Left lung (tissue), 10 donors: ENCODE measurements around the gene EEF2K. TPM values are rescaled to one million over a fixed set of nuclear protein-coding genes. Genes with fewer than 3 reads are reported as not detected.

Experiments used
- ATAC-seq: fragments of 200-7000 bp; cut with Tn5 transposase; one replicate; pipeline ENCODE4 v1.9.1; 2020; ENCODE audit warnings: moderate library complexity
- DNase-seq, 4 donors: peaks; one replicate each; pipeline ENCODE4 v3.0.0-alpha.2; 2013 to 2020
- H3K27ac ChIP-seq, 2 donors: fragments of 200-600 bp; sonication (generic) in 1 of 2; one replicate each; pipeline versions ENCODE4 v1.5.0 to v1.8.0; 2020 to 2021
- H3K27me3 ChIP-seq, 2 donors: fragments of 200-600 bp; sonication (generic) in 1 of 2; one replicate each; pipeline versions ENCODE4 v1.5.0 to v1.8.0; 2020 to 2021
- H3K36me3 ChIP-seq, 2 donors: fragments of 200-600 bp; sonication (generic) in 1 of 2; one replicate each; pipeline versions ENCODE4 v1.5.0 to v1.8.0; 2020 to 2021
- H3K4me1 ChIP-seq, 2 donors: fragments of 200-600 bp; one replicate each; pipeline ENCODE4 v1.8.0; 2021
- H3K4me3 ChIP-seq, 2 donors: fragments of 200-600 bp; sonication (generic) in 1 of 2; one replicate each; pipeline versions ENCODE4 v1.5.0 to v1.8.0; 2020 to 2021; ENCODE audit warnings: mild to moderate bottlenecking in 1 of 2
- H3K9me3 ChIP-seq, 2 donors: fragments of 200-600 bp; sonication (generic) in 1 of 2; one replicate each; pipeline versions ENCODE4 v1.5.0 to v1.8.0; 2020 to 2021
- intact Hi-C, 2 donors: fragments of 100-400 bp; cut with DNase I; formaldehyde crosslinking; loops; one replicate each; pipeline versions ENCODE4 v1.11.2 to v1.14.2; 2022
- polyA plus RNA-seq, 6 donors: library from polyadenylated mRNA; unstranded; fragments of 120-200 nt; gene quantifications; one replicate each; pipeline ENCODE4 v1.2.1, GENCODE V29; 2013; ENCODE audit not compliant: insufficient read length in 6 of 6
- total RNA-seq, 2 donors: library from RNA; stranded (reverse); fragmentation: NEBNext Ultra II Directional; extraction: Animal tissue kit (Norgen Biotek cat#: 25700); gene quantifications; one replicate each; pipeline ENCODE4 v1.2.1, GENCODE V29; 2021
- TF ChIP-seq, protein P1 (sequence below), 2 donors: fragments of 200-600 bp; sonication (generic) in 1 of 2; IDR thresholded peaks; one replicate each; pipeline versions ENCODE4 v1.5.0 to v1.8.0; 2021; ENCODE audit warnings: antibody characterized with exemption in 2 of 2
- donor health status: DM: no; HTN: yes; CAD: no.
- donor health status: DM: no; HTN: no; CAD: no.

Gene EEF2K
- total and polyA plus RNA-seq, 8 donors, result 21.2 to 32.8 (median 23.7) TPM

DNA sequence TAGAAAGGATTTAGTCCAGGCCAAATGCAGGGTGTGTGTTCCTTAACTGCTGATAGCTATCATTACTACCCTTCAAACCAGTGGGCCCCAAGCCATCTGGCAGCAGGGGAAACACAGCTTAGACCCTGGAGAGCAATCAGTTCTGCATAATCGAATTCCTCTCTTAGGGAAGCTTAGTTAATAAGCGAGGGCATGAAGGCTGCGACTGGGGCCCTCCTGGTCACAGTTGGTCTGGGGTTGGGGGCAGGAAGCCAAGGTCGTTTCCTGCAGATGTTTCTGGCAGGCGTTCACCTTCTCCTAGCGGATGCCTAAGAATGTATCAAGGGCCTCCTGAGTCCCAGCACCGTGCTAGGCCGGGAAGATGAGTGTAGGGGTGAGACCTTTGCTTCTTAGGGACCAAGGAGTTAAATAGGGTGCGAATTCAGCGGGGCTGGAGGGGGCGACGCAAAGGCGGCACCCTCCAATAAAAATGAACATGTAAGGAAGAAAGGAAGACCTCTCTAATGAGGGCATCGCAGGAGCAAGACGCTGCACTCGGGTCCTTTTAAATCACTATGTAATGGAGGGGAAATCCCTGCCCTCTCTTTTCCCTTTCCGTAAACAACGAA lies 16.5 kb upstream of the EEF2K start:
- Histone ChIP-seq H3K4me1 (peaks cover 20 to 36% of the 10 kb centered on the region in 2 donors), H3K27ac (peak overlapping the region; percentile 93 to 97), H3K36me3 (no peaks in the 10 kb centered on the region), H3K9me3 (no peaks in the 10 kb centered on the region), H3K4me3 (peak overlapping the region; percentile 65 to 77), H3K27me3 (no peaks in the 10 kb centered on the region)
- intact Hi-C loops, result loop anchor here in 1 of 2 donors (10.0 kb wide), 1 partner anchor 185 kb away; the partner anchor contains the start of genes MOSMO and PDZD9
- TF ChIP-seq, protein P1, sequence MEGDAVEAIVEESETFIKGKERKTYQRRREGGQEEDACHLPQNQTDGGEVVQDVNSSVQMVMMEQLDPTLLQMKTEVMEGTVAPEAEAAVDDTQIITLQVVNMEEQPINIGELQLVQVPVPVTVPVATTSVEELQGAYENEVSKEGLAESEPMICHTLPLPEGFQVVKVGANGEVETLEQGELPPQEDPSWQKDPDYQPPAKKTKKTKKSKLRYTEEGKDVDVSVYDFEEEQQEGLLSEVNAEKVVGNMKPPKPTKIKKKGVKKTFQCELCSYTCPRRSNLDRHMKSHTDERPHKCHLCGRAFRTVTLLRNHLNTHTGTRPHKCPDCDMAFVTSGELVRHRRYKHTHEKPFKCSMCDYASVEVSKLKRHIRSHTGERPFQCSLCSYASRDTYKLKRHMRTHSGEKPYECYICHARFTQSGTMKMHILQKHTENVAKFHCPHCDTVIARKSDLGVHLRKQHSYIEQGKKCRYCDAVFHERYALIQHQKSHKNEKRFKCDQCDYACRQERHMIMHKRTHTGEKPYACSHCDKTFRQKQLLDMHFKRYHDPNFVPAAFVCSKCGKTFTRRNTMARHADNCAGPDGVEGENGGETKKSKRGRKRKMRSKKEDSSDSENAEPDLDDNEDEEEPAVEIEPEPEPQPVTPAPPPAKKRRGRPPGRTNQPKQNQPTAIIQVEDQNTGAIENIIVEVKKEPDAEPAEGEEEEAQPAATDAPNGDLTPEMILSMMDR (IDR thresholded peaks at IDR 0.05), result no peak
- no peak for ATAC-seq
- DNase-seq, result peak in 2 of 4 donors; percentile 30 to 53

DNA sequence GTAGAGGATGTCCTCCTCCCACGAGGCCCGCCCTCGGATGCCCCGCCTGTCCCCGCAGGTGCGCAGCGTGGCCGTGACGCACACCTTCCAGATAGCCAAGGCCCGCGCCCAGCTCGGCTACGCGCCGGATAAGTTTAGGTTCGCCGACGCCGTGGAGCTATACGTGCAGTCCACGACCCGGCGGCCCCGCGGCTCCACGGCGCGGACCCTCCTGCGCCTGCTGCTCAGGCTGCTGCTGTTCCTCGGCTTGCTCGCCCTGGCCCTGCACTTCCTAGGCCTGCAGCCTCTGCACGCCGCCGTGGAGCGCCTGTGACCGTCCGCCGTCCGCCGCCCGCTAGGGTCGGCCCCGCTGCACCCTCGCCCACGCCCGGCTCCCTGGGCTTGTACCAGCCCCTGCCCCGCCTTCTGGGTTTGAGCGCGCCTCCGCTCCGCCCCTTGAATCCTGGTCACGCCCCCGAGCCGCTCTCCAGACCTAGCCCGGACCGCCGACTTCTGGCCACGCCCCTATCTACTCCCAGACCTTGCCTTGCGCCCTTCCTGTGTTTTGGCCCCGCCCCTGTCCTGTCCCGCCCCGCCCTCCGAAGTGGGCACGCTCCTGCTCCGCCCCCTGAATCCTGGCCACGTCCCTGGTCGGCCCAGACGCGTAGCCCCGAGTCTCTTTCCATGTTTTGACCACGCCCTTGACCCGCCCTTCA lies 15.8 kb upstream of the EEF2K start:
- ATAC-seq, result peak; percentile 74
- DNase-seq, result peak in 3 of 4 donors; percentile 86 to 100 (median 100)
- no peaks in the 10 kb centered on the region for H3K36me3 ChIP-seq
- peaks cover 20 to 38% of the 10 kb centered on the region in 2 donors for H3K4me1 ChIP-seq
- TF ChIP-seq, protein P1 (IDR thresholded peaks at IDR 0.05), result peak in 1 of 2 donors; percentile 7
- intact Hi-C loops, result no loop called here
- H3K27me3 ChIP-seq, result no peaks in the 10 kb centered on the region
- peak overlapping the region; percentile 93 to 97 for H3K27ac ChIP-seq
- no peaks in the 10 kb centered on the region for H3K9me3 ChIP-seq
- peak overlapping the region; percentile 65 to 77 for H3K4me3 ChIP-seq

- peak; percentile 99 to 100 (median 100) for DNase-seq
- no peaks in the 10 kb centered on the region for H3K27me3 ChIP-seq
- peak overlapping the region; percentile 24 to 77 for H3K4me3 ChIP-seq
- peaks cover 20 to 41% of the 10 kb centered on the region in 2 donors for H3K4me1 ChIP-seq
- TF ChIP-seq, protein P1 (IDR thresholded peaks at IDR 0.05), result no peak
- intact Hi-C loops, result no loop called here
- ATAC-seq, result peak; percentile 77
- H3K9me3 ChIP-seq, result no peaks in the 10 kb centered on the region
- peak overlapping the region; percentile 93 to 97 for H3K27ac ChIP-seq
- H3K36me3 ChIP-seq, result no peaks in the 10 kb centered on the region
Measured at GRCh38 chr16:22190776-22191531, 15.1 kb upstream of the EEF2K start.

GRCh38 chr16:22191532-22192260 lies 14.4 kb upstream of the EEF2K start:
- intact Hi-C loops, result no loop called here
- no peaks in the 10 kb centered on the region for H3K27me3 ChIP-seq
- H3K4me1 ChIP-seq, result peaks cover 20 to 41% of the 10 kb centered on the region in 2 donors
- H3K27ac ChIP-seq, result peak overlapping the region; percentile 93 to 97
- H3K9me3 ChIP-seq, result no peaks in the 10 kb centered on the region
- peak overlapping the region; percentile 24 to 77 for H3K4me3 ChIP-seq
- TF ChIP-seq, protein P1 (IDR thresholded peaks at IDR 0.05), result no peak
- DNase-seq (peak in 1 of 4 donors; percentile 56), ATAC-seq (no peak)
- H3K36me3 ChIP-seq, result no peaks in the 10 kb centered on the region
